Dermis blood vessel endothelial cell (primary cell): ENCODE results near the gene SCRN2. TPM values are rescaled to one million over a fixed set of nuclear protein-coding genes. Genes with fewer than 3 reads are reported as not detected.

Source experiments
- DNase-seq: peaks from one replicate; pipeline ENCODE4 v3.0.0; 2010
- total RNA-seq: library from RNA; depleted of rRNA; stranded (reverse); fragments of >200 nt; gene quantifications from 2 replicates; pipeline ENCODE4 v1.2.3, GENCODE V29; 2014

Gene SCRN2
- total RNA-seq, 1 donor from 2014 or later = 74.2 TPM

GRCh38 chr17:47803751-47804150 lies 37.3 kb downstream of the SCRN2 start:
- no peak for DNase-seq

- no peak for DNase-seq
These were observed 37.9 kb downstream of the SCRN2 start for GRCh38 chr17:47803201-47803600.

GRCh38 chr17:47802341-47803022 lies 38.6 kb downstream of the SCRN2 start:
- peak; percentile 66 for DNase-seq

- DNase-seq = no peak
These were observed 39.2 kb downstream of the SCRN2 start for GRCh38 chr17:47801906-47802305.

- no peak for DNase-seq
These were observed 39.8 kb downstream of the SCRN2 start for GRCh38 chr17:47801176-47801765.

- no peak for DNase-seq
These were observed 40.4 kb downstream of the SCRN2 start for GRCh38 chr17:47800686-47801085.

- peak; percentile 30 for DNase-seq
These were observed 43.3 kb downstream of the SCRN2 start for GRCh38 chr17:47797797-47798196.

GRCh38 chr17:47792979-47793378 lies 48.1 kb downstream of the SCRN2 start:
- no peak for DNase-seq

GRCh38 chr17:47792457-47792856 lies 48.6 kb downstream of the SCRN2 start:
- DNase-seq = no peak

GRCh38 chr17:47791025-47791424 lies 50.0 kb downstream of the SCRN2 start:
- no peak for DNase-seq

- DNase-seq = peak; percentile 63
These were observed 51.2 kb downstream of the SCRN2 start for GRCh38 chr17:47789611-47790561.

Other genes starting within 250 kb of the SCRN2 start
- 394 and 596 TPM in 2 replicates for gene KPNB1, start 191.4 kb downstream of the SCRN2 start, total RNA-seq
- gene TBKBP1, start 147.1 kb downstream of the SCRN2 start, total RNA-seq = 14.8 and 20.2 TPM in 2 replicates
- not detected in 2 replicates for gene TBX21, start 108.0 kb downstream of the SCRN2 start, total RNA-seq
- 8.9 and 11.6 TPM in 2 replicates for gene OSBPL7, start 19.5 kb downstream of the SCRN2 start, total RNA-seq
- 19.9 and 26.0 TPM in 2 replicates for gene MRPL10, start 9.7 kb downstream of the SCRN2 start, total RNA-seq
- gene LRRC46, start 9.6 kb downstream of the SCRN2 start, total RNA-seq = 0.05 TPM in 1 of 2 replicates, not detected in the other
- gene SP6, start 9.9 kb upstream of the SCRN2 start, total RNA-seq = 3.1 and 4.8 TPM in 2 replicates
- gene SP2, start 55.0 kb upstream of the SCRN2 start, total RNA-seq = 1.7 and 2.6 TPM in 2 replicates
- 36.4 and 43.0 TPM in 2 replicates for gene PNPO, start 100.3 kb upstream of the SCRN2 start, total RNA-seq
- not detected in 2 replicates for gene PRR15L, start 116.6 kb upstream of the SCRN2 start, total RNA-seq
- gene CDK5RAP3, start 129.8 kb upstream of the SCRN2 start, total RNA-seq = 48.0 and 76.6 TPM in 2 replicates
- 3.8 and 6.5 TPM in 2 replicates for gene COPZ2, start 196.5 kb upstream of the SCRN2 start, total RNA-seq
- 95.1 and 209 TPM in 2 replicates for gene NFE2L1, start 207.1 kb upstream of the SCRN2 start, total RNA-seq